Measurements from ENCODE around the gene MEF2A.

The MEF2A gene

DNA sequence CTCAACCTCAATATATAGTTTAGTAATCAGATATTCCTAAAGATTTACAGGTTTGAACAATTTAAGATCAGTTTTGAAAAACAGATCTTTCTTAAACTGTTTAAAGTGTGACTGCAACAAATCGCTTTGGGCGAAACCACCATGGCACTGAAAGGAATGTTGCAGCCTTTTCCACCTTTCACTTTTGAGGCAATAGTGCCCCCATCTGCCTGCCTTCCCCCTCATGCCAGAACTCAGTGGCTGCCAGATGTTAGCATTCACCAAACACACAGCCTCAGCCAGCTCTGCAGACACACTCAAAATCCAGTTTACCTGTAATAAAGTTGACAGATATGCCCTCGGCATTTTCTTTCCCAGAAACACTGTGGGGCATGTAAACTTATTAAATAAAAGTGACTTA is 164.1 kb downstream of the MEF2A start:
- no peak for ATAC-seq (ENCODE audit: insufficient read depth, low read depth)
- TF ChIP-seq EZH2 (IDR thresholded peaks at IDR 0.05; ENCODE audit: borderline replicate concordance, low read depth, low read length, severe bottlenecking) = no peak
- TF ChIP-seq, protein P1, sequence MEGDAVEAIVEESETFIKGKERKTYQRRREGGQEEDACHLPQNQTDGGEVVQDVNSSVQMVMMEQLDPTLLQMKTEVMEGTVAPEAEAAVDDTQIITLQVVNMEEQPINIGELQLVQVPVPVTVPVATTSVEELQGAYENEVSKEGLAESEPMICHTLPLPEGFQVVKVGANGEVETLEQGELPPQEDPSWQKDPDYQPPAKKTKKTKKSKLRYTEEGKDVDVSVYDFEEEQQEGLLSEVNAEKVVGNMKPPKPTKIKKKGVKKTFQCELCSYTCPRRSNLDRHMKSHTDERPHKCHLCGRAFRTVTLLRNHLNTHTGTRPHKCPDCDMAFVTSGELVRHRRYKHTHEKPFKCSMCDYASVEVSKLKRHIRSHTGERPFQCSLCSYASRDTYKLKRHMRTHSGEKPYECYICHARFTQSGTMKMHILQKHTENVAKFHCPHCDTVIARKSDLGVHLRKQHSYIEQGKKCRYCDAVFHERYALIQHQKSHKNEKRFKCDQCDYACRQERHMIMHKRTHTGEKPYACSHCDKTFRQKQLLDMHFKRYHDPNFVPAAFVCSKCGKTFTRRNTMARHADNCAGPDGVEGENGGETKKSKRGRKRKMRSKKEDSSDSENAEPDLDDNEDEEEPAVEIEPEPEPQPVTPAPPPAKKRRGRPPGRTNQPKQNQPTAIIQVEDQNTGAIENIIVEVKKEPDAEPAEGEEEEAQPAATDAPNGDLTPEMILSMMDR (IDR thresholded peaks at IDR 0.05; ENCODE audit: borderline replicate concordance, extremely low read depth, low read length, poor library complexity, severe bottlenecking) = peak; percentile 63
- H3K79me2 ChIP-seq (ENCODE audit: insufficient read depth, low read length) = peaks cover 17% of the 10 kb centered on the region
- H2AFZ ChIP-seq (ENCODE audit: low read depth, low read length) = no peak overlapping the region
- H3K9ac ChIP-seq (ENCODE audit: low read depth, low read length) = no peak overlapping the region
- no peak overlapping the region for H3K4me2 ChIP-seq (ENCODE audit: insufficient read depth, low read length)
- H3K9me3 ChIP-seq (ENCODE audit: insufficient read depth, low read length, severe bottlenecking) = no peaks in the 10 kb centered on the region
- H3K4me1 ChIP-seq (ENCODE audit: insufficient read depth, low read length) = peaks cover 25% of the 10 kb centered on the region
- no peak overlapping the region for H3K4me3 ChIP-seq (ENCODE audit: low read depth in 1 of 2, low read length in 2 of 2)
- H3K36me3 ChIP-seq (ENCODE audit: insufficient read depth, low read length) = peaks cover 20% of the 10 kb centered on the region
- H4K20me1 ChIP-seq (ENCODE audit: insufficient read depth, low read length) = no peaks in the 10 kb centered on the region
- no peaks in the 10 kb centered on the region for H3K27me3 ChIP-seq (ENCODE audit: insufficient read depth, low read length, poor library complexity)
- peak; percentile 36 for DNase-seq
- H3K27ac ChIP-seq (ENCODE audit: low read length) = no peak overlapping the region

DNA sequence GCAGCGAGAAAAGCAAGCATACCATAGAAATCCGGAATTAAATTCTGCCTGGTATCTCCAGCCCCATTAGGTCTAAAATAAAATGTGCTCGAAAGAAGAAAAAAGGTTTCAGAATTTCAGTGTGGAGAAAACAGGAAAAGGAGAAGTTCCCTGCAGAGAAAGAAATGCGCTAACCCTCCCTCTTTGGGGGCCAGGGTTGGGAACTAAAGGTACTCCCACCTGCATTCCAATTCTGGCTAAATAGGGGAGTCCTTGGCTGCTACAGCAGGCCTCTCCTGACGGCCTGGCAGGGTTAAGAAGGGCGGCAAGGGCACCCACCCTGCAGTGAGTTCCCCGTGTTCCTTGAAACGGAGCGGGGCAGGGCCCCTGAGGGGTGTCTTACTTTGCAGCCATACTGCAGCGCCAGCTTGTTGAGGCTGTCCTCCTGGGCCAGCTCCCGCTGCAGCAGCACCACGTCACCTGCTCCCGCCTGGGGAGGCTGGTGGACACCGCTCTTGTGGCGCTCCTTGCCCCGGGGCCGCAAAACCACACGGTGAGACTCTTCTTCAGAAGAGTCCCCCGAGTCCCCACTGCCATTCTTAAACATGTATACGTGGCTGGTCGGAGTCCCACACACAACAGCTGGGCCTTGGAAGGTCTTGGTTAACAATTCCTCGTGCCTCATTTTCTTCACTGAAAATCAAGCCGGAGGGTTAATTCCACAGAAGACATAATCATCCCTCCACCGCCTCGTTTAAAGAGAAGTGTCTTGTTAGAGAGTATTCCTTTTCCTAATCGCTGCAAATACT is 165.7 kb downstream of the MEF2A start:
- Histone ChIP-seq H3K27ac (ENCODE audit: low read length) (0 out of 2 replicates have a peak overlapping the region, but pooled peaks have one; percentile 26), H3K4me2 (ENCODE audit: insufficient read depth, low read length) (peak overlapping the region; percentile 94), H3K9ac (ENCODE audit: low read depth, low read length) (0 out of 2 replicates have a peak overlapping the region, but pooled peaks have one; percentile 77), H3K4me1 (ENCODE audit: insufficient read depth, low read length) (peaks cover 25% of the 10 kb centered on the region), H3K9me3 (ENCODE audit: insufficient read depth, low read length, severe bottlenecking) (no peaks in the 10 kb centered on the region), H4K20me1 (ENCODE audit: insufficient read depth, low read length) (no peaks in the 10 kb centered on the region), H3K27me3 (ENCODE audit: insufficient read depth, low read length, poor library complexity) (no peaks in the 10 kb centered on the region), H3K36me3 (ENCODE audit: insufficient read depth, low read length) (peaks cover 20% of the 10 kb centered on the region), H3K4me3 (ENCODE audit: low read depth in 1 of 2, low read length in 2 of 2) (peak overlapping the region in 1 of 2 experiments; percentile 80; a peak in 2 of 4 replicates), H2AFZ (ENCODE audit: low read depth, low read length) (no peak overlapping the region), H3K79me2 (ENCODE audit: insufficient read depth, low read length) (peaks cover 17% of the 10 kb centered on the region)
- no peak for ATAC-seq (ENCODE audit: insufficient read depth, low read depth)
- no peak for DNase-seq
- TF ChIP-seq, protein P1 (IDR thresholded peaks at IDR 0.05; ENCODE audit: borderline replicate concordance, extremely low read depth, low read length, poor library complexity, severe bottlenecking) = no peak
- TF ChIP-seq EZH2 (IDR thresholded peaks at IDR 0.05; ENCODE audit: borderline replicate concordance, low read depth, low read length, severe bottlenecking) = no peak

DNA sequence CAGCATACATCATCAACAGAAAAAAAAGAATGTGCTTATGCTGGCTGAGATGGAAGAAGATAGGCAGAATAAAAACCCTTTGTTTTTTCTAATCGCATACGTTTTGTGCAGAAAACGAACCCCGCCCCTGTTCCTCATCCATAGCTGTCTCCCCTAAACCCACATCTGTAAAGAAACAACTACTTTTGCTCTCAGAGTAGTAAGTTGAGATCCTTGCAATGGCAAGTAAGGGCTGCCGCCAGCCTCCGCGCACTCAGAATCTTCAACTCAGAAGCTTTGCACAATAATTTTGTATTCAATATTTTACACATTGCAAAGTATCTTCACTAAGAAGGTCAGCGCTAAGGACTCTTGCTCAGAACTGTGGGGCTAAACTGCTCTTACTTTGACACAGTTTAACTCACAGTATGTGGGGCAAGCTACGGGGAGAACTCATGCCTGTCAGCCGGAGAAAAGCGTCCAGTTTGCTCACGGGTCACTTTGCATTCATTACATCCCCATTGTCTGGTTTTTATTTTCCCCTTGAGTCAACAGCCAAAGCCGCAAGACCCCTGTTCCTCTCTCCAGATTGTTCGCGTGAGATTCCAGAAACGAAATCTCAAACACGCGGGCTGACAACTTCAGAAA is 166.5 kb downstream of the MEF2A start:
- peak overlapping the region; percentile 77 for H3K9ac ChIP-seq (ENCODE audit: low read depth, low read length)
- ATAC-seq (ENCODE audit: insufficient read depth, low read depth) (no peak), DNase-seq (no peak)
- H4K20me1 ChIP-seq (ENCODE audit: insufficient read depth, low read length) = no peaks in the 10 kb centered on the region
- no peaks in the 10 kb centered on the region for H3K9me3 ChIP-seq (ENCODE audit: insufficient read depth, low read length, severe bottlenecking)
- peak overlapping the region; percentile 76; the same call in 1 of the 2 replicates for H2AFZ ChIP-seq (ENCODE audit: low read depth, low read length)
- H3K4me1 ChIP-seq (ENCODE audit: insufficient read depth, low read length) = peaks cover 25% of the 10 kb centered on the region
- no peak for TF ChIP-seq EZH2 (IDR thresholded peaks at IDR 0.05; ENCODE audit: borderline replicate concordance, low read depth, low read length, severe bottlenecking)
- TF ChIP-seq, protein P1 (IDR thresholded peaks at IDR 0.05; ENCODE audit: borderline replicate concordance, extremely low read depth, low read length, poor library complexity, severe bottlenecking) = no peak
- no peaks in the 10 kb centered on the region for H3K27me3 ChIP-seq (ENCODE audit: insufficient read depth, low read length, poor library complexity)
- peak overlapping the region; percentile 94 for H3K4me2 ChIP-seq (ENCODE audit: insufficient read depth, low read length)
- peak overlapping the region; percentile 71; the same call in 1 of the 2 replicates for H3K27ac ChIP-seq (ENCODE audit: low read length)
- H3K36me3 ChIP-seq (ENCODE audit: insufficient read depth, low read length) = peaks cover 20% of the 10 kb centered on the region
- H3K79me2 ChIP-seq (ENCODE audit: insufficient read depth, low read length) = peaks cover 17% of the 10 kb centered on the region
- peak overlapping the region; percentile 64 to 80; a peak in 3 of 4 replicates for H3K4me3 ChIP-seq (ENCODE audit: low read depth in 1 of 2, low read length in 2 of 2)
